H1 (cell line): ENCODE results near the gene FBXW8. TPM values are rescaled to one million over a fixed set of nuclear protein-coding genes. Genes with fewer than 3 reads are reported as not detected.

ENCODE experiments used
- CTCF ChIA-PET: fragments of 300-600 bp; sonication (Branson Sonifier 250); formaldehyde crosslinking; loops from one replicate; lab custom pipeline; 2021; ENCODE audit not compliant: partially characterized antibody; lab: Charles Lee
- POLR2A ChIA-PET: fragments of 300-600 bp; sonication (Branson Sonifier 250); formaldehyde crosslinking; loops from one replicate; lab custom pipeline; 2021; ENCODE audit warnings: inconsistent platforms; ENCODE audit not compliant: partially characterized antibody; lab: Charles Lee
- DNase-seq, 2 experiments: peaks; one replicate each; pipeline versions ENCODE4 v3.0.0 to v3.0.0-alpha.2; 2010 to 2022; ENCODE audit warnings: low spot score in 2 of 2, low read depth in 1 of 2, mixed read lengths in 1 of 2
- FAIRE-seq: peaks from 2 replicates; lab custom pipeline; 2011; peaks lifted over from hg19 to GRCh38; lab: Jason Lieb, UNC
- H2AFZ ChIP-seq: 2 replicates; pipeline ENCODE4 v1.8.1; 2012; ENCODE audit warnings: low read length, inconsistent platforms
- H2AK5ac ChIP-seq: 2 replicates; pipeline ENCODE4 v1.6.1; 2013; ENCODE audit warnings: low read depth, low read length
- H2BK120ac ChIP-seq: replicated peaks from 2 replicates; pipeline ENCODE3; 2013; ENCODE audit warnings: low read depth, low read length, inconsistent platforms
- H2BK12ac ChIP-seq: 2 replicates; pipeline ENCODE4 v1.6.1; 2013; ENCODE audit warnings: low read depth, low read length
- H2BK15ac ChIP-seq: 2 replicates; pipeline ENCODE4 v1.6.1; 2013; ENCODE audit warnings: low read length
- H2BK20ac ChIP-seq: 2 replicates; pipeline ENCODE4 v1.6.1; 2013; ENCODE audit warnings: low read length
- H2BK5ac ChIP-seq: 2 replicates; pipeline ENCODE4 v1.6.1; 2013; ENCODE audit warnings: low read depth, low read length
- H3K14ac ChIP-seq: 2 replicates; pipeline ENCODE4 v1.6.1; 2013; ENCODE audit warnings: inconsistent platforms; ENCODE audit not compliant: insufficient read length
- H3K18ac ChIP-seq: 2 replicates; pipeline ENCODE4 v1.6.1; 2013; ENCODE audit warnings: low read length; ENCODE audit errors: extremely low read depth
- H3K23ac ChIP-seq: 2 replicates; pipeline ENCODE4 v1.6.1; 2013; ENCODE audit warnings: inconsistent platforms; ENCODE audit not compliant: insufficient read length
- H3K23me2 ChIP-seq: 2 replicates; pipeline ENCODE4 v1.6.1; 2013; ENCODE audit warnings: low read depth, low read length
- H3K27ac ChIP-seq: 2 replicates; pipeline ENCODE4 v1.6.1; 2011; ENCODE audit warnings: low read depth, low read length, inconsistent platforms
- H3K27me3 ChIP-seq, 4 experiments: replicated peaks in 1 of 4; 1 replicate in 1 of 4; 2 replicates in 3 of 4; pipeline versions ENCODE4 v1.6.1 to v1.8.1; 2011 to 2013; ENCODE audit warnings: low read length in 3 of 4, mild to moderate bottlenecking in 3 of 4, inconsistent platforms in 2 of 4, mixed read lengths in 2 of 4, moderate library complexity in 1 of 4; ENCODE audit not compliant: control insufficient read depth in 3 of 4, insufficient read depth in 3 of 4; ENCODE audit errors: extremely low read depth in 1 of 4
- H3K36me3 ChIP-seq, 4 experiments: 2 replicates each; pipeline versions ENCODE4 v1.6.1 to v1.8.1; 2011 to 2013; ENCODE audit warnings: mild to moderate bottlenecking in 4 of 4, low read length in 3 of 4, moderate library complexity in 2 of 4, control low read depth in 1 of 4, inconsistent platforms in 1 of 4; ENCODE audit not compliant: insufficient read depth in 4 of 4, control insufficient read depth in 2 of 4
- H3K4ac ChIP-seq: replicated peaks from 2 replicates; pipeline ENCODE3; 2013; ENCODE audit warnings: low read length, low read depth, mixed read lengths, inconsistent platforms; ENCODE audit not compliant: insufficient read length
- H3K4me1 ChIP-seq, 4 experiments: replicated peaks in 1 of 4; 1 replicate in 1 of 4; 2 replicates in 3 of 4; pipeline versions ENCODE4 v1.6.1 to v1.8.1; 2011 to 2013; ENCODE audit warnings: low read length in 3 of 4, inconsistent platforms in 2 of 4, mixed read lengths in 1 of 4; ENCODE audit not compliant: insufficient read depth in 4 of 4, control insufficient read depth in 3 of 4
- H3K4me2 ChIP-seq, 2 experiments: 2 replicates each; pipeline versions ENCODE4 v1.6.1 to v1.8.1; 2011 to 2013; ENCODE audit warnings: low read depth in 2 of 2, low read length in 2 of 2, control low read depth in 1 of 2, inconsistent platforms in 1 of 2, mild to moderate bottlenecking in 1 of 2; ENCODE audit not compliant: insufficient read depth in 1 of 2
- H3K4me3 ChIP-seq, 4 experiments: fragments of 200-600, 300-600 bp in 1 of 4; sonication (generic), shearing (Covaris generic), sonication (Bioruptor Twin) in 1 of 4; 2 replicates each; pipeline versions ENCODE4 v1.5.1 to v1.8.1; 2011 to 2016; ENCODE audit warnings: low read length in 4 of 4, low read depth in 3 of 4, control low read depth in 2 of 4, inconsistent platforms in 2 of 4, mild to moderate bottlenecking in 2 of 4, mixed read lengths in 1 of 4, moderate library complexity in 1 of 4; ENCODE audit not compliant: insufficient read depth in 2 of 4; ENCODE audit errors: extremely low read depth in 1 of 4
- H3K56ac ChIP-seq: replicated peaks from 2 replicates; pipeline ENCODE3; 2013; ENCODE audit warnings: low read depth, mild to moderate bottlenecking, mixed read lengths, low read length, inconsistent platforms; ENCODE audit not compliant: insufficient read length
- H3K79me1 ChIP-seq: 2 replicates; pipeline ENCODE4 v1.6.1; 2013; ENCODE audit warnings: low read depth, low read length, control low read depth
- H3K79me2 ChIP-seq, 2 experiments: 2 replicates each; pipeline versions ENCODE4 v1.6.1 to v1.8.1; 2012 to 2013; ENCODE audit warnings: low read length in 2 of 2, mild to moderate bottlenecking in 2 of 2, inconsistent platforms in 1 of 2; ENCODE audit not compliant: insufficient read depth in 2 of 2, control insufficient read depth in 1 of 2
- H3K9ac ChIP-seq, 4 experiments: replicated peaks in 1 of 4; 1 replicate in 1 of 4; 2 replicates in 3 of 4; pipeline versions ENCODE4 v1.6.1 to v1.8.1; 2011 to 2013; ENCODE audit warnings: low read depth in 3 of 4, low read length in 3 of 4, control low read depth in 2 of 4, mild to moderate bottlenecking in 2 of 4, moderate library complexity in 2 of 4, inconsistent platforms in 1 of 4; ENCODE audit errors: extremely low read depth in 1 of 4
- H3K9me3 ChIP-seq, 2 experiments: 2 replicates each; pipeline versions ENCODE4 v1.6.1 to v1.8.1; 2012 to 2013; ENCODE audit warnings: mild to moderate bottlenecking in 2 of 2, moderate library complexity in 2 of 2, control low read depth in 1 of 2, inconsistent platforms in 1 of 2, low read depth in 1 of 2, low read length in 1 of 2, mixed read lengths in 1 of 2; ENCODE audit not compliant: insufficient read depth in 2 of 2
- H4K20me1 ChIP-seq, 2 experiments: replicated peaks in 1 of 2; 2 replicates each; pipeline versions ENCODE3 to v1.8.1; 2011 to 2013; ENCODE audit warnings: inconsistent platforms in 2 of 2, low read length in 2 of 2, mild to moderate bottlenecking in 1 of 2; ENCODE audit not compliant: insufficient read depth in 2 of 2, control insufficient read depth in 1 of 2
- H4K5ac ChIP-seq: 2 replicates; pipeline ENCODE4 v1.6.1; 2013; ENCODE audit warnings: low read length, low read depth, mixed read lengths, inconsistent platforms; ENCODE audit not compliant: insufficient read length
- H4K8ac ChIP-seq: 2 replicates; pipeline ENCODE4 v1.8.0; 2013; ENCODE audit warnings: mild to moderate bottlenecking, moderate library complexity, low read length, inconsistent platforms; ENCODE audit not compliant: insufficient read depth; ENCODE audit errors: extremely low read depth
- H4K91ac ChIP-seq: replicated peaks from 2 replicates; pipeline ENCODE3; 2013; ENCODE audit warnings: low read length, mixed read lengths, inconsistent platforms; ENCODE audit not compliant: insufficient read length
- HDAC2 ChIP-seq, 2 experiments: fragments of 300-600 bp in 1 of 2; sonication (generic) in 1 of 2; IDR thresholded peaks; 2 replicates each; pipeline ENCODE4 v1.6.1; 2011 to 2012; ENCODE audit warnings: low read depth in 2 of 2, low read length in 2 of 2, mild to moderate bottlenecking in 2 of 2, moderate library complexity in 2 of 2, borderline replicate concordance in 1 of 2, inconsistent platforms in 1 of 2
- JUND ChIP-seq: IDR thresholded peaks from 2 replicates; pipeline ENCODE4 v1.6.1; 2011; ENCODE audit warnings: mild to moderate bottlenecking, improper control_type of control experiment, low read length
- KDM4A ChIP-seq: IDR thresholded peaks from one replicate; pipeline ENCODE4 v1.7.1; 2012; ENCODE audit warnings: low read depth, mild to moderate bottlenecking, moderate library complexity, low read length, inconsistent platforms; ENCODE audit not compliant: severe bottlenecking
- RAD21 ChIP-seq, 2 experiments: IDR thresholded peaks in 1 of 2; conservative IDR thresholded peaks in 1 of 2; 2 replicates each; pipeline ENCODE4 v1.6.1; 2011; ENCODE audit warnings: low read depth in 2 of 2, low read length in 2 of 2, improper control_type of control experiment in 1 of 2, inconsistent platforms in 1 of 2, mild to moderate bottlenecking in 1 of 2, moderate library complexity in 1 of 2
- SIX5 ChIP-seq: IDR thresholded peaks from 2 replicates; pipeline ENCODE4 v1.6.1; 2011; ENCODE audit warnings: mild to moderate bottlenecking, low read depth, low read length
- WGBS, 2 experiments: shearing (Covaris generic) in 1 of 2; methylation state at CpG; one replicate each; pipeline versions ENCODE4 v1.1.6 to v1.1.7; 2013 to 2015; ENCODE audit warnings: low lambda C conversion rate in 2 of 2, mixed read lengths in 2 of 2, inconsistent platforms in 1 of 2, low coverage in 1 of 2, missing lambda C conversion rate in 1 of 2; ENCODE audit not compliant: insufficient replicate concordance in 2 of 2, insufficient coverage in 1 of 2, insufficient read length in 1 of 2; ENCODE audit errors: extremely low coverage in 1 of 2, missing lambda C conversion rate in 1 of 2; 5-methylcytosine and 5-hydroxymethylcytosine counted together
- polyA plus RNA-seq, 7 experiments: library from polyadenylated mRNA; depleted of rRNA in 3 of 7; stranded (reverse) in 5 of 7; unstranded in 2 of 7; fragments of >200 nt in 5 of 7; fragments of 200-250 nt in 2 of 7; gene quantifications; 1 replicate in 5 of 7; 2 replicates in 1 of 7; 4 replicates in 1 of 7; pipeline versions ENCODE4 v1.2.1 to v1.2.3, GENCODE V29; 2011 to 2013; ENCODE audit warnings: missing spikeins in 2 of 7, mixed read lengths in 2 of 7
- total RNA-seq: library from RNA; stranded (reverse); fragmentation: NEBNext Ultra II Directional; extraction: Animal tissue kit (Norgen Biotek cat#: 25700); gene quantifications from 2 replicates; pipeline ENCODE4 v1.2.1, GENCODE V29; 2021
- TF ChIP-seq, protein P1 (sequence below): IDR thresholded peaks from 2 replicates; pipeline ENCODE4 v1.6.1; 2012; ENCODE audit warnings: low read length, inconsistent platforms

The FBXW8 gene
- total and polyA plus RNA-seq, 2 of the 8 experiments (the other 6 are each of a cell fraction or from before 2014, with no cell fraction given): 15.8 to 16.0 TPM

GRCh38 chr12:116894913-116895312 lies 15.8 kb upstream of the FBXW8 start:
- H3K4me3 ChIP-seq: no peak overlapping the region
- no peak overlapping the region for H2BK20ac ChIP-seq
- H2BK15ac ChIP-seq: no peak overlapping the region
- no peaks in the 10 kb centered on the region for H3K79me2 ChIP-seq
- H4K91ac ChIP-seq: no peak overlapping the region
- H3K18ac ChIP-seq: no peak overlapping the region
- ChIA-PET POLR2A (no interaction called here), CTCF (no interaction called here)
- no peak overlapping the region for H2AK5ac ChIP-seq
- no peaks in the 10 kb centered on the region for H3K4me1 ChIP-seq
- no peak overlapping the region for H3K4me2 ChIP-seq
- H3K14ac ChIP-seq: no peak overlapping the region
- no peaks in the 10 kb centered on the region for H4K20me1 ChIP-seq
- DNase-seq (no peak), FAIRE-seq (no peak)
- no peak overlapping the region for H3K4ac ChIP-seq
- no peaks in the 10 kb centered on the region for H3K36me3 ChIP-seq
- H4K5ac ChIP-seq: no peak overlapping the region
- no peak overlapping the region for H3K56ac ChIP-seq
- no peak overlapping the region for H2AFZ ChIP-seq
- no peak overlapping the region for H3K9ac ChIP-seq
- no peak overlapping the region for H3K27ac ChIP-seq
- H2BK120ac ChIP-seq: no peak overlapping the region
- H4K8ac ChIP-seq: no peak overlapping the region
- TF ChIP-seq SIX5 (no peak), JUND (no peak), RAD21 (IDR thresholded peaks at IDR 0.05 in 1 of 2, conservative IDR thresholded peaks at IDR 0.05 in 1 of 2; ENCODE audit: low read depth in 2 of 2, low read length in 2 of 2) (no peak), KDM4A (no peak), HDAC2 (IDR thresholded peaks at IDR 0.05; ENCODE audit: borderline replicate concordance in 1 of 2, low read depth in 2 of 2, low read length in 2 of 2) (no peak)
- TF ChIP-seq, protein P1, sequence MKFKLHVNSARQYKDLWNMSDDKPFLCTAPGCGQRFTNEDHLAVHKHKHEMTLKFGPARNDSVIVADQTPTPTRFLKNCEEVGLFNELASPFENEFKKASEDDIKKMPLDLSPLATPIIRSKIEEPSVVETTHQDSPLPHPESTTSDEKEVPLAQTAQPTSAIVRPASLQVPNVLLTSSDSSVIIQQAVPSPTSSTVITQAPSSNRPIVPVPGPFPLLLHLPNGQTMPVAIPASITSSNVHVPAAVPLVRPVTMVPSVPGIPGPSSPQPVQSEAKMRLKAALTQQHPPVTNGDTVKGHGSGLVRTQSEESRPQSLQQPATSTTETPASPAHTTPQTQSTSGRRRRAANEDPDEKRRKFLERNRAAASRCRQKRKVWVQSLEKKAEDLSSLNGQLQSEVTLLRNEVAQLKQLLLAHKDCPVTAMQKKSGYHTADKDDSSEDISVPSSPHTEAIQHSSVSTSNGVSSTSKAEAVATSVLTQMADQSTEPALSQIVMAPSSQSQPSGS: no peak
- H3K9me3 ChIP-seq: no peaks in the 10 kb centered on the region; a peak in 1 of 4 replicates
- no peaks in the 10 kb centered on the region for H3K23me2 ChIP-seq
- H3K79me1 ChIP-seq: no peaks in the 10 kb centered on the region
- H3K23ac ChIP-seq: no peak overlapping the region
- no peak overlapping the region for H2BK5ac ChIP-seq
- WGBS, 2 experiments: 79% methylated on average over 3 of the region's 3 CpGs; no CpG with 5 or more reads in 1 of the 2 experiments
- H2BK12ac ChIP-seq: no peak overlapping the region
- H3K27me3 ChIP-seq: no peaks in the 10 kb centered on the region
